HepG2 (cell line): Measurements from ENCODE around the gene TCF25. TPM values are rescaled to one million over a fixed set of nuclear protein-coding genes. Genes with fewer than 3 reads are reported as not detected.

ENCODE experiments used
- ATAC-seq: fragments of 200-7000 bp; cut with Tn5 transposase; 3 replicates; pipeline ENCODE4 v1.9.1; 2020; ENCODE audit warnings: mild to moderate bottlenecking, moderate library complexity
- BruUV-seq: library from RNA; stranded (reverse); fragments of 400-500 nt; replicated peaks from 2 replicates; lab custom pipeline; 2021; lab: Mats Ljungman, UMichigan
- CTCF ChIA-PET: fragments of 300-600 bp; formaldehyde crosslinking; extraction: SDS; loops from one replicate; lab custom pipeline; 2021; ENCODE audit warnings: low total read pairs, inconsistent platforms, low intra/inter-chr PET ratio; lab: Yijun Ruan, JAX
- POLR2A ChIA-PET: fragments of 350-600 bp; sonication (Branson Sonifier 250); formaldehyde crosslinking; loops from one replicate; lab custom pipeline; 2020; ENCODE audit warnings: antibody characterized with exemption, inconsistent platforms; lab: Yijun Ruan, JAX
- DNase-seq: peaks from one replicate; pipeline ENCODE4 v3.0.0-alpha.2; 2015; ENCODE audit warnings: low spot score
- FAIRE-seq: peaks from 3 replicates; lab custom pipeline; 2011; peaks lifted over from hg19 to GRCh38; lab: Jason Lieb, UNC
- H2AFZ ChIP-seq: one replicate; pipeline ENCODE4 v1.6.1; 2011; ENCODE audit warnings: low read length, inconsistent platforms
- H3K27ac ChIP-seq: fragments of 300-600 bp; 3 replicates; pipeline ENCODE4 v1.8.0; 2011; ENCODE audit warnings: mixed run types, mild to moderate bottlenecking, mixed read lengths, low read length, inconsistent platforms; ENCODE audit not compliant: insufficient read depth; ENCODE audit errors: extremely low read length
- H3K27me3 ChIP-seq, 2 experiments: fragments of 200-600 bp in 1 of 2; 2 replicates in 1 of 2; 3 replicates in 1 of 2; pipeline versions ENCODE4 v1.6.0 to v1.8.0; 2011; ENCODE audit warnings: low read length in 2 of 2, mild to moderate bottlenecking in 2 of 2, moderate library complexity in 2 of 2, inconsistent platforms in 1 of 2; ENCODE audit not compliant: insufficient read depth in 2 of 2, control insufficient read depth in 1 of 2
- H3K36me3 ChIP-seq, 2 experiments: fragments of 200-600 bp in 1 of 2; replicated peaks in 1 of 2; 2 replicates in 1 of 2; 3 replicates in 1 of 2; pipeline versions ENCODE4 v1.5.1 to v1.8.0; 2011; ENCODE audit warnings: low read length in 2 of 2, inconsistent platforms in 1 of 2; ENCODE audit not compliant: insufficient read depth in 2 of 2, control insufficient read depth in 1 of 2
- H3K4me1 ChIP-seq: 2 replicates; pipeline ENCODE4 v1.5.1; 2012; ENCODE audit warnings: low read length, inconsistent platforms; ENCODE audit not compliant: insufficient read depth
- H3K4me2 ChIP-seq: 2 replicates; pipeline ENCODE4 v1.6.0; 2011; ENCODE audit warnings: low read depth, low read length, inconsistent platforms
- H3K4me3 ChIP-seq, 3 experiments: fragments of 200-600 bp in 1 of 3; sonication (generic), shearing (Covaris generic) in 1 of 3; replicated peaks in 1 of 3; 2 replicates each; pipeline ENCODE4 v1.5.1; 2011 to 2016; ENCODE audit warnings: low read length in 3 of 3, inconsistent platforms in 2 of 3, low read depth in 2 of 3, mild to moderate bottlenecking in 2 of 3, control low read depth in 1 of 3, mixed read lengths in 1 of 3; ENCODE audit not compliant: insufficient read depth in 1 of 3
- H3K79me2 ChIP-seq: one replicate; pipeline ENCODE4 v1.6.1; 2011; ENCODE audit warnings: low read length, inconsistent platforms; ENCODE audit not compliant: insufficient read depth
- H3K9ac ChIP-seq: 2 replicates; pipeline ENCODE4 v1.6.0; 2011; ENCODE audit warnings: mild to moderate bottlenecking, low read depth, low read length, inconsistent platforms; ENCODE audit not compliant: insufficient read depth
- H3K9me3 ChIP-seq: 2 replicates; pipeline ENCODE4 v1.5.1; 2012; ENCODE audit warnings: mild to moderate bottlenecking, low read length
- H4K20me1 ChIP-seq: 2 replicates; pipeline ENCODE4 v1.6.0; 2011; ENCODE audit warnings: inconsistent platforms, mild to moderate bottlenecking, low read length, moderate library complexity; ENCODE audit not compliant: insufficient read depth
- FLYWCH1 ChIP-seq: sonication (generic); formaldehyde crosslinking; IDR thresholded peaks from 2 replicates; pipeline ENCODE4 v1.8.1; 2023; ENCODE audit warnings: mild to moderate bottlenecking, missing genetic modification reagents
- FOXM1 ChIP-seq: sonication (generic); formaldehyde crosslinking; IDR thresholded peaks from 2 replicates; pipeline ENCODE4 v1.5.0; 2020; ENCODE audit warnings: missing genetic modification reagents
- HDAC2 ChIP-seq: sonication (generic); formaldehyde crosslinking; IDR thresholded peaks from 2 replicates; pipeline ENCODE4 v1.4.0; 2020; ENCODE audit warnings: missing genetic modification reagents
- HHEX ChIP-seq: IDR thresholded peaks from 2 replicates; pipeline ENCODE4 v1.6.1; 2016; ENCODE audit warnings: control low read depth
- KDM6A ChIP-seq: IDR thresholded peaks from 2 replicates; pipeline ENCODE4 v1.6.1; 2016; ENCODE audit warnings: low read depth
- MED13 ChIP-seq: sonication (generic); formaldehyde crosslinking; IDR thresholded peaks from 2 replicates; pipeline ENCODE4 v1.5.0; 2020; ENCODE audit warnings: missing genetic modification reagents
- NRL ChIP-seq: sonication (generic); formaldehyde crosslinking; IDR thresholded peaks from 2 replicates; pipeline ENCODE4 v1.5.0; 2020; ENCODE audit warnings: missing genetic modification reagents, mild to moderate bottlenecking, moderate library complexity, borderline replicate concordance
- REPIN1 ChIP-seq: sonication (generic); formaldehyde crosslinking; IDR thresholded peaks from 2 replicates; pipeline ENCODE4 v1.8.0; 2022; ENCODE audit warnings: missing genetic modification reagents, low read depth, mild to moderate bottlenecking, borderline replicate concordance
- ZBTB21 ChIP-seq: sonication (generic); formaldehyde crosslinking; IDR thresholded peaks from 2 replicates; pipeline ENCODE4 v1.4.0; 2020; ENCODE audit warnings: missing genetic modification reagents
- ZFP36L2 ChIP-seq: sonication (generic); formaldehyde crosslinking; IDR thresholded peaks from 2 replicates; pipeline ENCODE4 v1.4.0; 2020; ENCODE audit warnings: missing genetic modification reagents
- ZMYM3 ChIP-seq: sonication (generic); formaldehyde crosslinking; IDR thresholded peaks from 2 replicates; pipeline ENCODE4 v1.5.1; 2020; ENCODE audit warnings: mild to moderate bottlenecking, missing genetic modification reagents
- ZNF570 ChIP-seq: sonication (generic); formaldehyde crosslinking; IDR thresholded peaks from 2 replicates; pipeline ENCODE4 v1.4.0; 2020; ENCODE audit warnings: mild to moderate bottlenecking, missing genetic modification reagents, borderline replicate concordance
- ZNF879 ChIP-seq: sonication (generic); formaldehyde crosslinking; IDR thresholded peaks from 2 replicates; pipeline ENCODE4 v1.8.1; 2023; ENCODE audit warnings: missing genetic modification reagents
- ZSCAN12 ChIP-seq: sonication (generic); formaldehyde crosslinking; IDR thresholded peaks from 2 replicates; pipeline ENCODE4 v1.9.0; 2021; ENCODE audit warnings: mild to moderate bottlenecking, missing genetic modification reagents
- WGBS: methylation state at CpG from one replicate; pipeline ENCODE4 v1.1.6; 2017; ENCODE audit warnings: low lambda C conversion rate; 5-methylcytosine and 5-hydroxymethylcytosine counted together
- in situ Hi-C: cut with HindIII; loops from 2 replicates; pipeline ENCODE4 v1.10.0; 2017; ENCODE audit warnings: low pct_unique_long_range_greater_than_20kb; ENCODE audit not compliant: extremely low pct_ligation_motif_present
- intact Hi-C: fragments of 100-400 bp; cut with micrococcal nuclease; formaldehyde crosslinking; loops from one replicate; pipeline ENCODE4 v1.10.0; 2022; ENCODE audit not compliant: unreplicated experiment
- polyA plus RNA-seq, 8 experiments: library from polyadenylated mRNA; depleted of rRNA in 3 of 8; stranded (reverse) in 7 of 8; unstranded in 1 of 8; fragments of >200 nt; fragmentation: Illumina TruSeq in 4 of 8; extraction: Trizol in 4 of 8; gene quantifications; 2 replicates each; pipeline versions ENCODE4 v1.2.1 to v1.2.3, GENCODE V29; 2011 to 2016; ENCODE audit warnings: low read depth in 4 of 8, missing spikeins in 1 of 8, mixed read lengths in 1 of 8; ENCODE audit not compliant: insufficient read depth in 1 of 8
- total RNA-seq, 5 experiments: library from RNA; depleted of rRNA; stranded (reverse); fragments of >200 nt; fragmentation: Illumina TruSeq; extraction: Trizol; gene quantifications; 2 replicates each; pipeline ENCODE4 v1.2.3, GENCODE V29; 2016; ENCODE audit warnings: low read depth in 1 of 5
- TF ChIP-seq, protein P1 (sequence below), 2 experiments: IDR thresholded peaks; 2 replicates each; pipeline ENCODE4 v1.6.1; 2011 to 2012; ENCODE audit warnings: low read length in 2 of 2, borderline replicate concordance in 1 of 2, low read depth in 1 of 2, mild to moderate bottlenecking in 1 of 2, moderate library complexity in 1 of 2

The TCF25 gene
- total and polyA plus RNA-seq, 2 of the 13 experiments (the other 11 are each of a cell fraction or from before 2014, with no cell fraction given): 138 to 206 TPM

DNA sequence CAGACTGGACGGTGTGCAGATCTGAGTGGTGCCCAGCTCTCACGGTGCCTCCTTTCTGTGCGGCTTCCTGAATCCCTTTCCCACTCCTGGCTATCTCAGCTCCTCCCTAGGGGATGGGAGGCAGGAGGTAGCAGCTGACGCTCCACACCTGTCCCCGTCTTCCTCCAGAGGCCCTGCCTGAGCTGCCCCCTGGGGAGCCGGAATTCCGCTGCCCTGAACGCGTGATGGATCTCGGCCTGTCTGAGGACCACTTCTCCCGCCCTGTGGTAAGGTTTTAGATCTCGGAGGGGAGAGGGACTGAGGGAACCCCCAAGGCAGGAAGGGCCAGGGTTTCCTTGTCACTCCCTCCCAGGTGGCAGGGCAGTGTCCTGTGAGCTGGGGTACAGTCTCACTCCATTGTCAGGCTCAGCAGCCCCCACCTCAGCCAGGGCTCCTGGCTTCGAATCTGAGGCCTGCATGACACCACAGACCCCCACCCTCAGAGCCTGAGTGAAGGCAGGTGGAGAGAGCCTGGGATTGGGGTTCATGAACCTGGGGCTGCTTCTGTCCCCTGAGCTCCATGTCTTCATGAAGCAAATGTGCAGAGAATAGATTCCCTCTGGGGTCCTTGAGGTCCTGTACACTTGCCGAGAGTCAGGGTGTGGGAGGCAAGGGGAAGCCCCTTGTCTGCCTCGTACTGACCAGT, 81.8 kb downstream of the TCF25 start:
- Histone ChIP-seq H2AFZ (no peak overlapping the region), H3K4me1 (peaks cover 5% of the 10 kb centered on the region), H3K9me3 (no peaks in the 10 kb centered on the region), H3K36me3 (peaks cover 26 to 40% of the 10 kb centered on the region in 2 experiments), H4K20me1 (no peaks in the 10 kb centered on the region), H3K4me3 (no peak overlapping the region), H3K27me3 (no peaks in the 10 kb centered on the region), H3K79me2 (peaks cover 4% of the 10 kb centered on the region), H3K27ac (no peak overlapping the region), H3K4me2 (no peak overlapping the region), H3K9ac (no peak overlapping the region)
- 97% methylated on average over 14 of the region's 15 CpGs for WGBS
- DNase-seq (no peak), ATAC-seq (no peak), FAIRE-seq (no peak)
- intact Hi-C loops (no loop called here), in situ Hi-C loops (no loop called here)
- BruUV-seq: no TSS peak
- ChIA-PET CTCF (no interaction called here), POLR2A (no interaction called here)
- no peak for TF ChIP-seq FOXM1 (CRISPR knock-in tag)
- no peak for TF ChIP-seq ZNF570 (CRISPR knock-in tag)
- TF ChIP-seq, protein P1, sequence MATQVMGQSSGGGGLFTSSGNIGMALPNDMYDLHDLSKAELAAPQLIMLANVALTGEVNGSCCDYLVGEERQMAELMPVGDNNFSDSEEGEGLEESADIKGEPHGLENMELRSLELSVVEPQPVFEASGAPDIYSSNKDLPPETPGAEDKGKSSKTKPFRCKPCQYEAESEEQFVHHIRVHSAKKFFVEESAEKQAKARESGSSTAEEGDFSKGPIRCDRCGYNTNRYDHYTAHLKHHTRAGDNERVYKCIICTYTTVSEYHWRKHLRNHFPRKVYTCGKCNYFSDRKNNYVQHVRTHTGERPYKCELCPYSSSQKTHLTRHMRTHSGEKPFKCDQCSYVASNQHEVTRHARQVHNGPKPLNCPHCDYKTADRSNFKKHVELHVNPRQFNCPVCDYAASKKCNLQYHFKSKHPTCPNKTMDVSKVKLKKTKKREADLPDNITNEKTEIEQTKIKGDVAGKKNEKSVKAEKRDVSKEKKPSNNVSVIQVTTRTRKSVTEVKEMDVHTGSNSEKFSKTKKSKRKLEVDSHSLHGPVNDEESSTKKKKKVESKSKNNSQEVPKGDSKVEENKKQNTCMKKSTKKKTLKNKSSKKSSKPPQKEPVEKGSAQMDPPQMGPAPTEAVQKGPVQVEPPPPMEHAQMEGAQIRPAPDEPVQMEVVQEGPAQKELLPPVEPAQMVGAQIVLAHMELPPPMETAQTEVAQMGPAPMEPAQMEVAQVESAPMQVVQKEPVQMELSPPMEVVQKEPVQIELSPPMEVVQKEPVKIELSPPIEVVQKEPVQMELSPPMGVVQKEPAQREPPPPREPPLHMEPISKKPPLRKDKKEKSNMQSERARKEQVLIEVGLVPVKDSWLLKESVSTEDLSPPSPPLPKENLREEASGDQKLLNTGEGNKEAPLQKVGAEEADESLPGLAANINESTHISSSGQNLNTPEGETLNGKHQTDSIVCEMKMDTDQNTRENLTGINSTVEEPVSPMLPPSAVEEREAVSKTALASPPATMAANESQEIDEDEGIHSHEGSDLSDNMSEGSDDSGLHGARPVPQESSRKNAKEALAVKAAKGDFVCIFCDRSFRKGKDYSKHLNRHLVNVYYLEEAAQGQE (IDR thresholded peaks at IDR 0.05; ENCODE audit: borderline replicate concordance in 1 of 2, low read depth in 1 of 2, low read length in 2 of 2): no peak
- TF ChIP-seq NRL (CRISPR knock-in tag): no peak
- no peak for TF ChIP-seq FLYWCH1 (CRISPR knock-in tag)
- no peak for TF ChIP-seq REPIN1 (CRISPR knock-in tag)
- no peak for TF ChIP-seq HHEX (CRISPR knock-in tag)
- no peak for TF ChIP-seq MED13
- TF ChIP-seq ZSCAN12 (CRISPR knock-in tag): no peak
- no peak for TF ChIP-seq ZMYM3 (CRISPR knock-in tag)
- TF ChIP-seq HDAC2 (CRISPR knock-in tag): no peak
- TF ChIP-seq ZFP36L2 (CRISPR knock-in tag): no peak
- no peak for TF ChIP-seq ZBTB21
- TF ChIP-seq KDM6A: no peak
- no peak for TF ChIP-seq ZNF879
